Colonic mucosa (tissue), 4 donors: ENCODE measurements around the gene DLG3. TPM values are rescaled to one million over a fixed set of nuclear protein-coding genes. Genes with fewer than 3 reads are reported as not detected.

Experiments used
- DNase-seq: peaks from one replicate; pipeline ENCODE4 v3.0.0-alpha.2; 2020
- H3K27ac ChIP-seq: fragments of 200-600 bp; one replicate; pipeline ENCODE4 v1.8.0; 2021
- H3K27me3 ChIP-seq: fragments of 200-600 bp; one replicate; pipeline ENCODE4 v1.8.0; 2021
- H3K36me3 ChIP-seq: fragments of 200-600 bp; one replicate; pipeline ENCODE4 v1.8.0; 2021
- H3K4me1 ChIP-seq: fragments of 200-600 bp; one replicate; pipeline ENCODE4 v1.8.0; 2021; ENCODE audit warnings: mild to moderate bottlenecking
- H3K4me3 ChIP-seq: fragments of 200-600 bp; one replicate; pipeline ENCODE4 v1.8.0; 2021
- H3K9ac ChIP-seq, 2 donors: one replicate each; pipeline ENCODE4 v1.7.0; 2013; ENCODE audit warnings: control low read depth in 2 of 2, low read depth in 2 of 2, low read length in 2 of 2
- H3K9me3 ChIP-seq: fragments of 200-600 bp; one replicate; pipeline ENCODE4 v1.8.0; 2021
- CTCF ChIP-seq: fragments of 200-600 bp; IDR thresholded peaks from one replicate; pipeline ENCODE4 v1.8.0; 2022; ENCODE audit warnings: antibody characterized with exemption, mild to moderate bottlenecking
- intact Hi-C: fragments of 100-400 bp; cut with DNase I; formaldehyde crosslinking; loops from one replicate; pipeline ENCODE4 v1.14.1; 2022
- total RNA-seq, 2 donors: library from RNA; stranded (reverse); fragmentation: NEBNext Ultra II Directional in 1 of 2; extraction: Animal tissue kit (Norgen Biotek cat#: 25700) in 1 of 2; gene quantifications; one replicate each; pipeline ENCODE4 v1.2.1, GENCODE V29; 2021
- donor health status: healthy.
- donor health status: DM: no; HTN: no; CAD: no.
- donor health status: DM: no; HTN: no; CAD: no.

DLG3 gene
- total RNA-seq, 2 donors from 2014 or later = 68.9 to 78.9 TPM

- no peaks in the 10 kb centered on the region for H3K4me1 ChIP-seq
- DNase-seq = no peak
- H3K36me3 ChIP-seq = no peaks in the 10 kb centered on the region
- TF ChIP-seq CTCF = no peak
- H3K27ac ChIP-seq = no peak overlapping the region
- no peak overlapping the region for H3K4me3 ChIP-seq
- no peak overlapping the region for H3K9ac ChIP-seq
- intact Hi-C loops = no loop called here
- no peaks in the 10 kb centered on the region for H3K27me3 ChIP-seq
- H3K9me3 ChIP-seq = no peaks in the 10 kb centered on the region
Observed at GRCh38 chrX:70466968-70467367, 22.3 kb downstream of the DLG3 start.

DNA sequence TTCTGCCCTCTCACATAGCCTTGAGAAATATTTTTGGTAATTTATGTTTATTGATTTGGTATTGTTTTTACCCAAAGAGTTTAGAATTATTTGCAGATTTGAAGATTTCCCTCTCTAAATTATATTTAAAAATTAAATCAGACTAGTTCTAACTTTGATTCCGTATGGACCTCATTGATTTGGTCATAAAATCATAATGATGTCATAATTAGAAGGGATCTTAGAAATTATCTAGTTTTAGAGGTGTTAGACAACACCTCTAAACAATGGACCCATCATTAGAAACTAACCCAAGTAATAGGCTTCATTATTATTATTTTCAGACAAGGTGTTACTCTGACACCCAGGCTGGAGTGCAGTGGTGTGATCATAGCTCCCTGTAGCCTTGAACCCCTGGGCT, 24.1 kb downstream of the DLG3 start:
- Histone ChIP-seq H3K27ac (no peak overlapping the region), H3K36me3 (no peaks in the 10 kb centered on the region), H3K27me3 (no peaks in the 10 kb centered on the region), H3K9me3 (no peaks in the 10 kb centered on the region), H3K4me3 (no peak overlapping the region), H3K4me1 (no peaks in the 10 kb centered on the region), H3K9ac (no peak overlapping the region)
- no peak for DNase-seq
- TF ChIP-seq CTCF = no peak
- intact Hi-C loops = no loop called here

DNA sequence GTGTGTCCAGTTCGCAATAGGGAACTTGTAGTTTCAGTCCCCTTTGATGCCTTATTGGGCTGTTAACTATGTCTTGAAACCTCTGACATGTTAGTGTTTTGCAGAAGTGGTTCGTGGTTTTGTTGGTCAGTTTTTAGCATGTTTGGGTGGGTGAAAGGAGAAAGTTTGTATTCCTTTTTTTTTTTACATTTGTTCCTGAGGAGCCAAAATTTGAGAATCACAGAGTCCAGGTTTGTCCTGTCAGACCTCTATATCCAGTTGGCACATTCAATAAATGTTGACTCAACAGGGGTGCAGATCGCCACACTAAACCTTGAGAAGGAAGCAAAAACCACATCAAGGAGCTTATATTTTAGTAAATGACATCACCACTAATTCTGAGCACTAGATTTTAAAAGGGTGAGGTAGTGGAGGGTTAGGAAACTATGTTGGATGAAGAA, 26.2 kb downstream of the DLG3 start:
- TF ChIP-seq CTCF = no peak
- intact Hi-C loops = no loop called here
- H3K9me3 ChIP-seq = no peaks in the 10 kb centered on the region

DNA sequence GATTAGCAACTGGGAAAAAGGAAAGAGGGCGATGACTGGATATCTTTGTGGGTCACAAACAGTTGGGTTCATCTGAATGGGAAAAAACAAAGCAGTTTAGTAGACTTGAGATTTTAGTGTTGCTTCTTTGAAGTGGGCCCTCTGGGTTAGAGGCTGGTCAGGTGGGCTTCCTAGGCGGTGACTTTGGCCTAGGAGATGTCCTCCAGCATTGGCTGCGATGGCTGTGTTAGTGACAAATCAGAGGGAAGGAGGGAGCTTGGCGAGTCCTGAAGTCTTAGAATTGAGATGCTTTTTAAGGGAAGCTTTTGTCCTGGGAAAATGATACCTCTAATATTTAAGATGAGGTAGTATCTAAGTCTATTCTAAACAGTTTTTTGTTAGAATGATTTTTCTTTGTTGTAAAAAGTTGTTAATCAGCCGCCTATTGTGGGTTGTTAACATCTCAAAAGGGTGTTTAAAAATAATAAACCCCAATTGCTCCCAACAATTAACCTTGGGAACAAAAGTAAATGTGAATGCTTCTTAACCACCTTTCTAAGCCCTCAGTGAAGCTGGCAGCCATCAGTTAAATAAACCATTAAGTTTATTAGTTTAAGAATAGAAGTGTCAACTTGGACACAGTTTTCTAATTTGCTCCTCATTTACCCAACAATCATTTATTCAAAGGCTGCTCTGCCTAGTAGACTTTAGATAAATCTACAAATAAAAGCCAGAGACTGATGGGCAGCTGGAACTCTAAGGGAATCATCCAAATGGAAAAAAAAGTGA, 31.7 kb downstream of the DLG3 start:
- Histone ChIP-seq H3K27ac (peak overlapping the region; percentile 79), H3K9ac (peak overlapping the region in 1 of 2 donors; percentile 61), H3K9me3 (no peaks in the 10 kb centered on the region), H3K27me3 (no peaks in the 10 kb centered on the region), H3K4me1 (peaks cover 9% of the 10 kb centered on the region), H3K36me3 (no peaks in the 10 kb centered on the region), H3K4me3 (no peak overlapping the region)
- DNase-seq = no peak
- no peak for TF ChIP-seq CTCF
- intact Hi-C loops = no loop called here

More for the DNA sequence above, 26.2 kb downstream of the DLG3 start:
- Histone ChIP-seq H3K4me3 (no peak overlapping the region), H3K27ac (no peak overlapping the region), H3K36me3 (no peaks in the 10 kb centered on the region), H3K9ac (no peak overlapping the region), H3K4me1 (no peaks in the 10 kb centered on the region), H3K27me3 (no peaks in the 10 kb centered on the region)
- no peak for DNase-seq

DNA sequence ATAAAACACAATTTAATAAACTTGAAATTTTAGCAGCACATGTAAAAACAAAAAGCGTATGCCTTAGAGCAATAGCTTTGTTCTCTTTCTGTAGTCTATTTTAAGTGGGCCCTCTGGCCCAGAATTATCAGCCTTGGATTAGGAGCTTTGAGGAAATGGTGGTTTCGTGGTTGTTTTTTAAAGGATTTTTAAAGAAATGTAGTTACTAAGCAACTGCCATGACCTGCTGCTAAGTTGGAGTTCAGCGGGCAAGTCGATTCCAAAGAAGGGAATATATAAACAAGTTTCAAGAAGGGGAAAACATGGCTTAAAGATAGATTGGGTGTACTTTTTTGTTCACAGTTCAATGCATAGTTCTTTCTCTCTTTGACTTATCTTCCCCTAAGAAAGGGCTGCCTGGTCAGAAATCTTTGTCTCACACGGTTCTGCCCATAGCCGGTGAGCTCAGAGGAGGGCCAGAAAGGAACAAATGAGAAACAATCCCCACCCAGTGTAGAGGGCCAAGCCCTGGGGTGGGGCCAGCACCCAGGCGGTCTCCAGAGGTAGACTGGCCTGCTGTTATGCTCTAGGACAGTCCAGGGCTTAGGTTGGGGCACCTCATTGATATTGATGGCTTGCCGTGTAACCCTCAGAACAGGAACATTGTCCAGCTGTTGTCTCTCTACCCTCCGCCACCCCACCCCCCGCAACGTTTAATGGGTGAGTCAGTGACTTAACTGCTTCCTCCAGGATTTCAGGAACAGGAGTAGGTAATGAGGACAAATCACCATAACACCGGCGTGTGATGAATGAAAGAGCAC, 32.5 kb downstream of the DLG3 start:
- Histone ChIP-seq H3K27ac (peak overlapping the region; percentile 79), H3K9me3 (no peaks in the 10 kb centered on the region), H3K27me3 (no peaks in the 10 kb centered on the region), H3K4me1 (peaks cover 9% of the 10 kb centered on the region), H3K36me3 (no peaks in the 10 kb centered on the region), H3K9ac (peak overlapping the region in 1 of 2 donors; percentile 61), H3K4me3 (no peak overlapping the region)
- TF ChIP-seq CTCF = no peak
- DNase-seq = peak; percentile 83
- intact Hi-C loops = no loop called here
